ENCODE measurements around the gene NF2. TPM values are rescaled to one million over a fixed set of nuclear protein-coding genes. Genes with fewer than 3 reads are reported as not detected.

Gene NF2
- total RNA-seq, 1 donor from 2014 or later = 42.4 TPM

DNA sequence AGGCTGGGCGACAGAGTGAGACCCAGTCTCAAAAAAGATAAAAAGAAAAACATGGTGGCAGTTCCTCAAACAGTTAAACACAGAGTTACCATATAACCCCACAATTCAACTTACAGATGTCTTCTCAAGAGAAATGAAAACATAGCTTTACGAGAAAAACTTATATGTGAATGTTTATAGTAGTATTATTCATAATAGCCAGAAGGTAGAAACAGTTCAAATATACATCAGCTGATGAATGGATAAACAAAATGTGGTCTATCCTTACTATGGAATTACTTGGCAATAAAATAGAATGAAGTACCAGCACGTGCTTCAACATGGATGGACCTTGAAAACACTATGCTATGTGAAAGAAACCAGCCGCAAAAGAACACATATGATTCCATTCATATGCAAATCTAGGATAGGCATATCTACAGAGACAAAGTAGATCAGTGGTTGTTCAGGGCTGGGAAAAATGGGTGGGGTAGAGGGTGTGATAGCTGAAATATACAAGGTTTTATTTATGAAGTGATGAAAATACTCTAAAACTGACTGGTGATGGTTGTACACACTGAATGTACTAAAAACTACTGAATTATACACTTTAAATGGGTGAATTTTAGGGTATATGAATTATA lies 12.4 kb downstream of the NF2 start:
- Histone ChIP-seq H3K27ac (no peak overlapping the region), H3K4me1 (peaks cover 19% of the 10 kb centered on the region), H3K27me3 (ENCODE audit: low read depth) (no peaks in the 10 kb centered on the region), H3K36me3 (no peaks in the 10 kb centered on the region), H3K4me3 (no peak overlapping the region), H3K9me3 (no peaks in the 10 kb centered on the region)
- intact Hi-C loops (cut with DNase I) = no loop called here
- DNase-seq = no peak
- TF ChIP-seq, protein P1, sequence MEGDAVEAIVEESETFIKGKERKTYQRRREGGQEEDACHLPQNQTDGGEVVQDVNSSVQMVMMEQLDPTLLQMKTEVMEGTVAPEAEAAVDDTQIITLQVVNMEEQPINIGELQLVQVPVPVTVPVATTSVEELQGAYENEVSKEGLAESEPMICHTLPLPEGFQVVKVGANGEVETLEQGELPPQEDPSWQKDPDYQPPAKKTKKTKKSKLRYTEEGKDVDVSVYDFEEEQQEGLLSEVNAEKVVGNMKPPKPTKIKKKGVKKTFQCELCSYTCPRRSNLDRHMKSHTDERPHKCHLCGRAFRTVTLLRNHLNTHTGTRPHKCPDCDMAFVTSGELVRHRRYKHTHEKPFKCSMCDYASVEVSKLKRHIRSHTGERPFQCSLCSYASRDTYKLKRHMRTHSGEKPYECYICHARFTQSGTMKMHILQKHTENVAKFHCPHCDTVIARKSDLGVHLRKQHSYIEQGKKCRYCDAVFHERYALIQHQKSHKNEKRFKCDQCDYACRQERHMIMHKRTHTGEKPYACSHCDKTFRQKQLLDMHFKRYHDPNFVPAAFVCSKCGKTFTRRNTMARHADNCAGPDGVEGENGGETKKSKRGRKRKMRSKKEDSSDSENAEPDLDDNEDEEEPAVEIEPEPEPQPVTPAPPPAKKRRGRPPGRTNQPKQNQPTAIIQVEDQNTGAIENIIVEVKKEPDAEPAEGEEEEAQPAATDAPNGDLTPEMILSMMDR (IDR thresholded peaks at IDR 0.05) = no peak
- ATAC-seq = no peak

DNA sequence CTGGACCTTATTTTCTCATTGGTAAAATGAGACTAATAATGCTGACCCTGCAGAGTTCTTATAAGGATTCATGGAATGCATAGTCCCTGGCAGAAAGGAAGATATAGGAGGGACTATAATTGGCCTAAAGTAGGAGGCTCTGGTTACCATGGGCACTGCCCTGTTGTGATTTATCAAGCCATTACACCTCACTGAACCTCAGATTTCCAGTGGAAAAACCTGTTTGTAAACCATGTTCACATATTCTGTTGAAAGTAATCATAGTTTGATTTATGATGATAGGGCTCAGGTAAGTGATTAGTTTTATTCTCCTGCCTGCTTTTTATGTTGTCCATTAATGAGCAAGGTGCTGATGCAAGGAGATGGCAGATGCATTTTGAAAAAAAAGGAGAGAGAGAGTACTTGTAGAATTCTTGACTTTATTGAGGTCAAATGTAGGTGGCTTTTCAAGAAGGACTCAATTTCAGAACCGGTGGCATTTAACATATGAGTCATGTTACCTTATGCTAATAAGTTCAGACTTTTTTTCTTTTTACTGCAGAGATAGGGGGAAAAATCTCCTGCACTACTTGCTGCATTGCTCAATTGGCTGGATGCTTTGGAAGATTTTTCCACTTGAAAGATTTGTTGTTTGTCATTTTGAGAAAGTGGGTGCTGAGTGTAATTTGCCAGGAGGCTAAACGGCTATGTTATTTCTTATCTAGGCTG lies 14.6 kb downstream of the NF2 start:
- Histone ChIP-seq H3K27ac (peak overlapping the region; percentile 16), H3K4me3 (no peak overlapping the region), H3K4me1 (peaks cover 37% of the 10 kb centered on the region), H3K9me3 (no peaks in the 10 kb centered on the region), H3K36me3 (no peaks in the 10 kb centered on the region), H3K27me3 (ENCODE audit: low read depth) (no peaks in the 10 kb centered on the region)
- ATAC-seq (peak; percentile 61 to 66), DNase-seq (no peak)
- TF ChIP-seq, protein P1 (IDR thresholded peaks at IDR 0.05) = no peak
- intact Hi-C loops (cut with DNase I) = no loop called here

DNA sequence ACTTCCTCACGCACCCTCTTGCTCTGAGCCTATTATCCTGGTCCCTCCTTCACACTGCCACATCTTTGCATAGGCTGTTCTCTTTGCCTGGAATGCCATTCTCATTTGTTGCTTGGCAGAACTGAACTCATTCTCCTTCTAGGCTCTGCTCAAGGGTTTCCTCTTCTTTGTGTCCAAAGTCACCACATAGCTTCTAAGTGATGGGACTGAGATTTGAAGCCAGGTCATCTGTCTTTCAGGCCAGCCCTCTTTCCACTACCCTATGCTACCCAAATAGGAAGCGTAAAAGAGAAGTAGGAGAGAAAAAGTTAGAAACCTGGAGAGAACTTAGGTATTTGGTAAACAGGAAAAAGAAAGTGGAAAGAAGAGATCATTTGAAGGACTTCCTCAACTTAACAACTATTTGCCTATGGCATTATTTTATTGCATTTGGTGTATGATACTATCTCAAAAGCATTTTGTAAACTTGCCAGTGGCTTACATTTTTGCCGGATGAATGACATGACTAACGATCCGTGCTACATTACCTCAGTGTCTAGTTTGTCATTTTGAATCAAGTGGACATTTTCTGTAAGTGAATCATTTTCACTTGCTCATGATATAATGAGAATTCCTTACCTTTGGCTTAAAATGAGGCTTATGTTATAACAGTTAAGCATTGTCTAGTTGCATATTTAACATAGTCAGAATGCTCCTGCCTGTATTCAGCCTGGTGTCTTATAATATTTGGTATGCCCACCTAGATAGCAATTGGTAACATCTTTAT lies 18.5 kb downstream of the NF2 start:
- no peaks in the 10 kb centered on the region for H3K27me3 ChIP-seq (ENCODE audit: low read depth)
- TF ChIP-seq, protein P1 (IDR thresholded peaks at IDR 0.05) = no peak
- DNase-seq = no peak
- H3K36me3 ChIP-seq = no peaks in the 10 kb centered on the region
- H3K4me1 ChIP-seq = peaks cover 63% of the 10 kb centered on the region
- H3K9me3 ChIP-seq = no peaks in the 10 kb centered on the region
- H3K27ac ChIP-seq = no peak overlapping the region
- intact Hi-C loops (cut with DNase I) = no loop called here
- ATAC-seq = peak; percentile 27 to 70
- no peak overlapping the region for H3K4me3 ChIP-seq

DNA sequence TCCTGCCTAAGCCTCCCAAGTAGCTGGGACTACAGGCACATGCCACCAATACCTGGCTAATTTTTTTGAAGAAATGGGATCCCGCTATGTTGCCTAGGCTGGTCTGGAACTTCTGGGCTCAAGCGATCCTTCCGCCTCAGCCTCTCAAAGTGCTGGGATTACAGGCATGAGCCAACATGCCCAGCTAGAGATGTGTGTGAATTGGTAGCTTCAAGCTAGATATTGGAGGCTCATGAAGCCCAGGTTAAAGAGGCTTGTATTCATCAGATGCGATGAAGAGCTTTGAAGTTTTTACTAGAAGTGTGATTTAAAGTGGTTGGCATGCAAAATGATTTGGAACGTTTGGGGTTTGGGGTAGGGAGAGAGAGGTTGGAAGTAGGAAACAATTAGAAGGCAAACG lies 19.6 kb downstream of the NF2 start:
- no peak overlapping the region for H3K4me3 ChIP-seq
- no peaks in the 10 kb centered on the region for H3K27me3 ChIP-seq (ENCODE audit: low read depth)
- TF ChIP-seq, protein P1 (IDR thresholded peaks at IDR 0.05) = no peak
- H3K27ac ChIP-seq = peak overlapping the region; percentile 12
- DNase-seq (no peak), ATAC-seq (no peak)
- intact Hi-C loops (cut with DNase I) = no loop called here
- H3K36me3 ChIP-seq = no peaks in the 10 kb centered on the region
- H3K4me1 ChIP-seq = peaks cover 55% of the 10 kb centered on the region
- no peaks in the 10 kb centered on the region for H3K9me3 ChIP-seq

DNA sequence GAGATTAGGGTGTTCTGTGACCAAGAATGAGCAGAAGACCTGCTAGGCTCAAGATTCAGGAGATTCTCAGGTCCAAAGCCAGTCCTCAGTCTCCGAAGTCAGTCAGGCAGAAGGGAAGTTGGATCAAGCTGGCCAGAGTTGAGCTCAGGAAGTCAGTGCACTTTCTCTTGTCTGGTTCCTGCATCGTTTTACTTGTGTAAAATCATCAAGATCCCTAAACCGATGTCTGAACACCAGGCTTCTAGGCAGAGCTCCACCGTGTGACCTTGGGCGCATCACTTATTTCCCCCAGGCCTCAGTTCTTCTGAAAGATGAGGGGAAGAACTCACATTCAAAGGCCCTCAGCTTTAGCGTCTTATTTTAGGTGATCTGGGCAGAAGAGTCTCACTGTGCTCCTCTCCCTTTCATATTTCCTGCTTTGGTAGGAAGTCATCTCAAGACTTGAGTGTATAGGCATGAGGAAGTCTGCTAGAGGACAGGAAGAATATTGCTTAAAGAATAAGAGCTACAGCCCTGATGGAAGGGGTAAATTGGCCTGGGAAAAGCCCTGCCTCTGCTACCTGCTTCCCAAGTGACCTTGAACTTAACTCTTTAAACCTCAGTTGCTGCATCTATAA lies 20.2 kb downstream of the NF2 start:
- no peaks in the 10 kb centered on the region for H3K9me3 ChIP-seq
- H3K4me3 ChIP-seq = no peak overlapping the region
- H3K36me3 ChIP-seq = no peaks in the 10 kb centered on the region
- peaks cover 49% of the 10 kb centered on the region for H3K4me1 ChIP-seq
- intact Hi-C loops (cut with DNase I) = no loop called here
- TF ChIP-seq, protein P1 (IDR thresholded peaks at IDR 0.05) = no peak
- H3K27ac ChIP-seq = peak overlapping the region; percentile 12
- ATAC-seq = no peak
- no peak for DNase-seq
- no peaks in the 10 kb centered on the region for H3K27me3 ChIP-seq (ENCODE audit: low read depth)

Data from lower lobe of right lung (tissue), 2 donors.